ENCODE measurements around the gene OR52D1.

DNA sequence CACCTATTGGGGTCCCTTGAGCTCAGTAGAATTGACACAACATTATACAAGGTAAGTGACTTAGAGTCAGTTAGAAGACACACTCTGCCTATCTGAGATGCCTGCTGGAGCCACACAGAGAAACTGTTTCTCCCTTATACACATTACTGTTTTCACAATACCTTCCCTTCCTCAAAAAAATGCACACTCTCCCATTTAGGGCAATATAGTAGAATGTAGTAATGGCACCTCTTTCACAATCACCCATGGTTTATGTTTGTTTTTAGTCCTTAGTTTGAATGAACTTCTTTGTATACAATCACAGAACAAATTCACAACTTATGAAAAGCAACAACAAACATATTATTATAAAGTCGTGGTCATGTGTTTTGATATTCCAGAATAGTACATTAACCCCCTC is 45.6 kb downstream of the OR52D1 start:
- TF ChIP-seq, protein P1, sequence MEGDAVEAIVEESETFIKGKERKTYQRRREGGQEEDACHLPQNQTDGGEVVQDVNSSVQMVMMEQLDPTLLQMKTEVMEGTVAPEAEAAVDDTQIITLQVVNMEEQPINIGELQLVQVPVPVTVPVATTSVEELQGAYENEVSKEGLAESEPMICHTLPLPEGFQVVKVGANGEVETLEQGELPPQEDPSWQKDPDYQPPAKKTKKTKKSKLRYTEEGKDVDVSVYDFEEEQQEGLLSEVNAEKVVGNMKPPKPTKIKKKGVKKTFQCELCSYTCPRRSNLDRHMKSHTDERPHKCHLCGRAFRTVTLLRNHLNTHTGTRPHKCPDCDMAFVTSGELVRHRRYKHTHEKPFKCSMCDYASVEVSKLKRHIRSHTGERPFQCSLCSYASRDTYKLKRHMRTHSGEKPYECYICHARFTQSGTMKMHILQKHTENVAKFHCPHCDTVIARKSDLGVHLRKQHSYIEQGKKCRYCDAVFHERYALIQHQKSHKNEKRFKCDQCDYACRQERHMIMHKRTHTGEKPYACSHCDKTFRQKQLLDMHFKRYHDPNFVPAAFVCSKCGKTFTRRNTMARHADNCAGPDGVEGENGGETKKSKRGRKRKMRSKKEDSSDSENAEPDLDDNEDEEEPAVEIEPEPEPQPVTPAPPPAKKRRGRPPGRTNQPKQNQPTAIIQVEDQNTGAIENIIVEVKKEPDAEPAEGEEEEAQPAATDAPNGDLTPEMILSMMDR (IDR thresholded peaks at IDR 0.05): no peak
- TF ChIP-seq POLR2A (IDR thresholded peaks at IDR 0.05): no peak
